PFSK-1 (cell line): Measurements from ENCODE around the gene GALNTL6.

Experiments used
- FOXP2 ChIP-seq: optimal IDR thresholded peaks from 2 replicates; pipeline ENCODE3; 2011; ENCODE audit warnings: borderline replicate concordance, control low read depth, inconsistent platforms; ENCODE audit not compliant: insufficient read depth; ENCODE audit errors: extremely low read length, extremely low read depth
- POLR2AphosphoS5 ChIP-seq: IDR thresholded peaks from 2 replicates; pipeline ENCODE4 v1.6.1; 2012; ENCODE audit warnings: low read depth, mild to moderate bottlenecking, control low read depth, low read length, moderate library complexity
- SIN3A ChIP-seq: IDR thresholded peaks from 2 replicates; pipeline ENCODE4 v1.6.1; 2012; ENCODE audit warnings: mild to moderate bottlenecking, low read length, moderate library complexity, borderline replicate concordance; ENCODE audit not compliant: insufficient read depth
- TAF1 ChIP-seq: IDR thresholded peaks from 2 replicates; pipeline ENCODE4 v1.6.1; 2012; ENCODE audit warnings: low read length, control low read depth, borderline replicate concordance; ENCODE audit not compliant: insufficient read depth

DNA sequence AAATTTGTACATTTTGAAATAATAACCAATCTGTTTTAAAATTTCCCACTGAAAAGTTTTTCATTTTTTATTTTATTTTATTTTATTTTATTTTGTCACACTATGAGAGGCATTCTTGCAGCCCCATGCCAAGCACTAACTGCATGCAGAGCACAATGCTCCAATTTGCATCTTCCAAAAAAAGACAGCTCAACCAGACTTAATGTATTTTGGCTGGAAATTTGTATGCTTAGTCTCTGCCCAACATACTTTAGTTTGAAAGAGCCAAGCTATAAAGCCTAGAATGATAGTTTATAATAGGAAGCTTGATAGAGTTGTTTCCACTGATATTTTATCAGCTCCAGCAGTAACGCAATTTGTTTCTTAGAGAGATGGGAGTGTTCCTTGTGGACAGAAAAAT is 235.5 kb downstream of the GALNTL6 start:
- TF ChIP-seq POLR2AphosphoS5 (no peak), SIN3A (no peak), TAF1 (no peak), FOXP2 (no peak)
